Neuronal stem cell (in vitro differentiated cells): ENCODE results near the gene BPIFB2.
A peak's percentile ranks its signal among the peaks of the same experiment; 100 is the strongest.

Experiments used
- DNase-seq: peaks from one replicate; pipeline ENCODE4 v3.0.0-alpha.2; 2013; ENCODE audit warnings: low spot score
- H2AFZ ChIP-seq: one replicate; pipeline ENCODE4 v1.6.1; 2013; ENCODE audit warnings: mild to moderate bottlenecking, low read length, inconsistent platforms
- H2AK5ac ChIP-seq: 2 replicates; pipeline ENCODE4 v1.6.1; 2013; ENCODE audit warnings: low read depth, mild to moderate bottlenecking, inconsistent platforms, low read length, moderate library complexity, mixed read lengths
- H2BK120ac ChIP-seq: 2 replicates; pipeline ENCODE4 v1.6.1; 2013; ENCODE audit warnings: low read depth, mild to moderate bottlenecking, inconsistent platforms, low read length, moderate library complexity, mixed read lengths
- H2BK12ac ChIP-seq: one replicate; pipeline ENCODE4 v1.6.1; 2013; ENCODE audit warnings: low read length, inconsistent platforms
- H2BK15ac ChIP-seq: 2 replicates; pipeline ENCODE4 v1.6.1; 2013; ENCODE audit warnings: mild to moderate bottlenecking, low read length, inconsistent platforms, mixed read lengths
- H2BK5ac ChIP-seq: one replicate; pipeline ENCODE4 v1.6.1; 2013; ENCODE audit warnings: inconsistent platforms, mild to moderate bottlenecking, low read length, moderate library complexity
- H3K14ac ChIP-seq: one replicate; pipeline ENCODE4 v1.6.1; 2013; ENCODE audit warnings: low read length, inconsistent platforms
- H3K18ac ChIP-seq: 2 replicates; pipeline ENCODE4 v1.6.1; 2013; ENCODE audit warnings: low read length, inconsistent platforms
- H3K23ac ChIP-seq: 2 replicates; pipeline ENCODE4 v1.6.1; 2013; ENCODE audit warnings: low read depth, mild to moderate bottlenecking, mixed read lengths, low read length, inconsistent platforms; ENCODE audit not compliant: poor library complexity
- H3K27ac ChIP-seq: replicated peaks from 3 replicates; pipeline ENCODE4 v1.5.1; 2013; ENCODE audit warnings: low read length, inconsistent platforms
- H3K27me3 ChIP-seq, 3 experiments: 2 replicates each; pipeline ENCODE4 v1.6.1; 2013; ENCODE audit warnings: low read length in 3 of 3, mild to moderate bottlenecking in 2 of 3, inconsistent platforms in 1 of 3, low read depth in 1 of 3, mixed read lengths in 1 of 3, moderate library complexity in 1 of 3; ENCODE audit not compliant: control insufficient read depth in 3 of 3, insufficient read depth in 3 of 3
- H3K36me3 ChIP-seq, 2 donors: replicated peaks in 1 of 2; 2 replicates each; pipeline ENCODE4 v1.6.1; 2013; ENCODE audit warnings: low read length in 2 of 2; ENCODE audit not compliant: control insufficient read depth in 2 of 2, insufficient read depth in 2 of 2
- H3K4ac ChIP-seq: 2 replicates; pipeline ENCODE4 v1.6.1; 2013; ENCODE audit warnings: inconsistent platforms, mild to moderate bottlenecking, low read length, moderate library complexity
- H3K4me1 ChIP-seq, 2 donors: 1 replicate in 1 of 2; 2 replicates in 1 of 2; pipeline ENCODE4 v1.6.1; 2013; ENCODE audit warnings: low read length in 2 of 2, low read depth in 1 of 2; ENCODE audit not compliant: control insufficient read depth in 2 of 2, insufficient read depth in 1 of 2
- H3K4me2 ChIP-seq: one replicate; pipeline ENCODE4 v1.6.1; 2013; ENCODE audit warnings: mild to moderate bottlenecking, low read length, inconsistent platforms; ENCODE audit not compliant: insufficient read depth, poor library complexity, severe bottlenecking
- H3K4me3 ChIP-seq, 2 donors: 2 replicates each; pipeline ENCODE4 v1.5.1; 2013; ENCODE audit warnings: low read length in 2 of 2, mild to moderate bottlenecking in 2 of 2, inconsistent platforms in 1 of 2, moderate library complexity in 1 of 2
- H3K79me1 ChIP-seq: one replicate; pipeline ENCODE4 v1.6.1; 2013; ENCODE audit warnings: low read depth, mild to moderate bottlenecking, inconsistent platforms, low read length, moderate library complexity
- H3K9ac ChIP-seq: one replicate; pipeline ENCODE4 v1.6.1; 2013; ENCODE audit warnings: mild to moderate bottlenecking, low read depth, low read length, inconsistent platforms; ENCODE audit not compliant: poor library complexity
- H3K9me3 ChIP-seq, 2 donors: replicated peaks in 1 of 2; 2 replicates each; pipeline versions ENCODE3 to v1.6.1; 2013; ENCODE audit warnings: low read length in 2 of 2, mild to moderate bottlenecking in 2 of 2, inconsistent platforms in 1 of 2, low read depth in 1 of 2, mixed read lengths in 1 of 2, moderate library complexity in 1 of 2; ENCODE audit not compliant: control insufficient read depth in 2 of 2, insufficient read depth in 1 of 2
- H4K8ac ChIP-seq: one replicate; pipeline ENCODE4 v1.6.1; 2013; ENCODE audit warnings: low read depth, mild to moderate bottlenecking, inconsistent platforms, low read length, moderate library complexity
- H4K91ac ChIP-seq: one replicate; pipeline ENCODE4 v1.6.1; 2013; ENCODE audit warnings: low read length, low read depth, mild to moderate bottlenecking, inconsistent platforms; ENCODE audit not compliant: poor library complexity
- WGBS, 2 donors: extraction: QIAGEN DNeasy Blood & Tissue Kit; methylation state at CpG; one replicate each; pipeline ENCODE4 v1.1.7; 2013; ENCODE audit warnings: missing lambda C conversion rate in 2 of 2, mixed read lengths in 1 of 2; ENCODE audit not compliant: insufficient read length in 2 of 2, insufficient replicate concordance in 1 of 2; ENCODE audit errors: extremely low coverage in 2 of 2; 5-methylcytosine and 5-hydroxymethylcytosine counted together

Gene BPIFB2

GRCh38 chr20:33009214-33010132 lies 2.0 kb downstream of the BPIFB2 start:
- Histone ChIP-seq H3K18ac (peak overlapping the region; percentile 76), H4K8ac (no peak overlapping the region), H3K9me3 (peaks cover 0 to 5% of the 10 kb centered on the region in 2 donors), H2BK15ac (peak overlapping the region; percentile 41), H3K4me1 (peaks cover 10 to 11% of the 10 kb centered on the region in 2 donors), H3K27me3 (peaks cover 0 to 8% (median 0%) of the 10 kb centered on the region in 3 experiments), H2BK120ac (no peak overlapping the region), H3K36me3 (no peaks in the 10 kb centered on the region), H3K23ac (no peak overlapping the region), H3K79me1 (no peaks in the 10 kb centered on the region), H3K4ac (no peak overlapping the region), H2BK5ac (no peak overlapping the region), H2AK5ac (no peak overlapping the region), H2AFZ (no peak overlapping the region), H4K91ac (no peak overlapping the region), H3K14ac (no peak overlapping the region), H2BK12ac (no peak overlapping the region), H3K9ac (no peak overlapping the region), H3K4me2 (no peak overlapping the region), H3K27ac (no peak overlapping the region), H3K4me3 (no peak overlapping the region)
- no peak for DNase-seq
- WGBS, 2 donors, result no CpG with 5 or more reads among the region's 19 CpGs

- no peaks in the 10 kb centered on the region for H3K79me1 ChIP-seq
- no peak overlapping the region for H3K4me3 ChIP-seq
- no peaks in the 10 kb centered on the region for H3K36me3 ChIP-seq
- no peak for DNase-seq
- no peak overlapping the region for H2AK5ac ChIP-seq
- no peak overlapping the region for H3K14ac ChIP-seq
- no peak overlapping the region for H2BK15ac ChIP-seq
- H3K27me3 ChIP-seq, result peaks cover 0 to 14% (median 0%) of the 10 kb centered on the region in 3 experiments
- H3K27ac ChIP-seq, result no peak overlapping the region
- H2BK120ac ChIP-seq, result no peak overlapping the region
- no peak overlapping the region for H3K4ac ChIP-seq
- no peak overlapping the region for H4K91ac ChIP-seq
- H3K18ac ChIP-seq, result no peak overlapping the region
- no peak overlapping the region for H3K4me2 ChIP-seq
- no peak overlapping the region for H2BK12ac ChIP-seq
- no peak overlapping the region for H3K9ac ChIP-seq
- H4K8ac ChIP-seq, result no peak overlapping the region
- H2AFZ ChIP-seq, result no peak overlapping the region
- WGBS, 2 donors, result no CpG with 5 or more reads among the region's 5 CpGs
- H3K23ac ChIP-seq, result no peak overlapping the region
- no peak overlapping the region for H2BK5ac ChIP-seq
- peaks cover 0 to 5% of the 10 kb centered on the region in 2 donors for H3K9me3 ChIP-seq
- peaks cover 11 to 12% of the 10 kb centered on the region in 2 donors for H3K4me1 ChIP-seq
These were observed 2.6 kb downstream of the BPIFB2 start for GRCh38 chr20:33010133-33010504.

GRCh38 chr20:33010674-33011449 lies 3.4 kb downstream of the BPIFB2 start:
- H3K79me1 ChIP-seq, result no peaks in the 10 kb centered on the region
- no peak overlapping the region for H3K18ac ChIP-seq
- H4K8ac ChIP-seq, result no peak overlapping the region
- no peaks in the 10 kb centered on the region for H3K9me3 ChIP-seq
- no peak overlapping the region for H3K14ac ChIP-seq
- no peak overlapping the region for H2BK120ac ChIP-seq
- H3K4me2 ChIP-seq, result no peak overlapping the region
- no peaks in the 10 kb centered on the region for H3K36me3 ChIP-seq
- WGBS, 2 donors, result no CpG with 5 or more reads among the region's 8 CpGs
- peaks cover 11 to 12% of the 10 kb centered on the region in 2 donors for H3K4me1 ChIP-seq
- H2BK12ac ChIP-seq, result no peak overlapping the region
- H3K27me3 ChIP-seq, result peaks cover 0 to 18% (median 0%) of the 10 kb centered on the region in 3 experiments
- H2BK5ac ChIP-seq, result no peak overlapping the region
- no peak for DNase-seq
- no peak overlapping the region for H3K23ac ChIP-seq
- H4K91ac ChIP-seq, result no peak overlapping the region
- peak overlapping the region in 1 of 2 donors; percentile 52 for H3K4me3 ChIP-seq
- H2BK15ac ChIP-seq, result no peak overlapping the region
- peak overlapping the region; percentile 3 for H2AK5ac ChIP-seq
- H2AFZ ChIP-seq, result no peak overlapping the region
- H3K9ac ChIP-seq, result no peak overlapping the region
- no peak overlapping the region for H3K4ac ChIP-seq
- H3K27ac ChIP-seq, result no peak overlapping the region
